Putamen (tissue), 1 donor: ENCODE results near the gene SUCLG2.
A peak's percentile ranks its signal among the peaks of the same experiment; 100 is the strongest.

Experiments
- DNase-seq: peaks from one replicate; pipeline ENCODE4 v3.0.0-alpha.2; 2016; ENCODE audit warnings: low spot score

SUCLG2 gene

GRCh38 chr3:67654099-67654843, at the start of gene SUCLG2:
Gene SUCLG2 (minus strand): TSS chr3:67654612. CDS start chr3:67654586, 26 bp downstream.
- peak; percentile 82 for DNase-seq

- DNase-seq: no peak
These were observed 46.2 kb upstream of the SUCLG2 start for GRCh38 chr3:67700596-67700995.

DNA sequence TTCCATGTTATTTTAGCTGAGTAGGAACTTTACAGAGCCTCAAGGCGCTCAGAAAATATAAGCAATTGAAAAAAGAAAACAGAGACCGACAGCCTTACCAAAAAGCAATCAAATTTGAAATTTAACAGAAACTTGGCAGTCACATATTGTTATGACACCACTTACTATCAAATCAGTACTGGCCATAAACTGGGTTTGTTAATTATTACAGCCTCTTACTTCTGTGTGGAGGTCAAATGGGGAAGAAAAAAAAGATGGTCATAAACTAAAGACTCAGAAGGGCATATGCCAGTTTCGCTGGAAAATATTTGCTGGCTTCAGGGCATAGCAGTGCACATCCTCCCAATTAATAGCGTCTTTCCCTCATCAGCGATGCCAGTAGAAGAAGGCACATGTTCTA, 45.5 kb upstream of the SUCLG2 start:
- DNase-seq: no peak

DNA sequence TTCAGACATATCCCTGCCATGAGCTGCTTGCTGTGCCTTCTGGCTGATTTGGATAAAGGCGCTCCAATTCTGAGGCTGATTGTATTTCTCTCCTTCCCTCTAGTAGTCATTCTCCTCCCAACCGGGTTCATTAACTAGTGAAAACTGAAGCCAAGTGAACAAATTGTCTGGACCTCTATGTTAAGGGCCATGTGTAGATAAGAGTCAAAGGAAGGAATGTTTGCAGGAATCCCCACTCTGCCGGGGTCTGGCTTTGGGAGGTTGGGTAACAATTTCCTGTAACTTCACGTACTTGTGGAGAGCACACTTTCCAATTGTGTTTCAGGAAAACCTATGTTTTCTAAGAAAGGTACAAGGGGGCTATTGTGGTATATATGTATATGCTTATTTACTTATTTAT, 38.2 kb upstream of the SUCLG2 start:
- DNase-seq: no peak

GRCh38 chr3:67691926-67692325, 37.5 kb upstream of the SUCLG2 start:
- no peak for DNase-seq

- DNase-seq: no peak
These were observed 36.8 kb upstream of the SUCLG2 start for GRCh38 chr3:67691207-67691606.

DNA sequence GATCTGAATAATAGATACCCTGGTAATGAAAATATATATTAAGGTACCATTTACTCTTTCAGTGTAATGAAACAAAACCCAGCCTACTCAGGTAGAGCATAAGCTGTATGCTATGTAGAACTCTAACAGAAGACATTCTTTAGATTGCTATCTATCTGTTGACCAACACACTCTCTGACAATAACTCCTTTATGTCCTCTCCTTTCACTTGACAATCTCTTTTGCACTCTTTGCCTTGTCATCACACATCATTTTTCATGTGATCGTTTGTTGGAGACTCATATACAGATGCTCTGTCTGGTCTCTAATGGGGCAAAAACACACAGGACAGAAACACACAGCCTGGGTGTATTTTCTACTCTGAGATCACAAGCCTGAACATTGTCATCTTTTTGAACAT, 35.4 kb upstream of the SUCLG2 start:
- no peak for DNase-seq

- no peak for DNase-seq
These were observed 33.8 kb upstream of the SUCLG2 start for GRCh38 chr3:67688231-67688630.

DNA sequence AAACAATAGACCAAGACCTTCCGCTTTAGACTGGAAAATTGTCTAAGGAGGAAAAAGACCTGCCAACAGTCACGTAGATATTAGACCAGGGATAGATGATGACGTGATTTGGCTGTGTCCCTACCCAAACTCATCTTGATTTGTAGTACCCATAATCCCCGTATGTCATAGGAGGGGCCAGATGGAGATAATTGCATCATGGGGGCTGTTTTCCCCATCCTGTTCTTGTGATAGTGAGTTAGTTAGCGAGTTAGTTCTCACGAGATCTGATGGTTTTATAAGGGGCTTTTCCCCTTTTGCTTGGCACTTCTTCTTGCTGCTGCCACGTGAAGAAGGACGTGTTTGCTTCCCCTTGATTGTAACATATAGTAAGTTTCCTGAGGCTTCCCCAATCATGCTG, 31.7 kb upstream of the SUCLG2 start:
- DNase-seq: no peak

DNA sequence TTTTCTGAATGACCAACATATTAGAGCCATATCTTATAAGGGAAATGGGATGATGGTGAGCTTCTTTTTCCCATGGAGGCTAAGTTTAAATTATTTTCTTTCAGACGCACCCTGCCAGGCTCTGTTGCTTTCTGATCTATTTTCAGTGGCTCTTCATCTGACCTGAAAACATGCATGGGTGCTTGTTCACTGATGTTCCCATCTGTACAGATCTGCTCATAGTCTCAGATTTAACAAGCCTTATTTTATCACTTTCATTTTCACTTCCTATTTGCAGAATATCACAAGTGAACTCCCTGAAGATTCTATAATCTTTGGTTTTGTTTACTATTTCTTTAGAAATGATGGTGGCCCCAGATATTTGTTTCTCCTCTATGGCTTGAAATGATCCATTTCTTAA, 31.1 kb upstream of the SUCLG2 start:
- no peak for DNase-seq

DNA sequence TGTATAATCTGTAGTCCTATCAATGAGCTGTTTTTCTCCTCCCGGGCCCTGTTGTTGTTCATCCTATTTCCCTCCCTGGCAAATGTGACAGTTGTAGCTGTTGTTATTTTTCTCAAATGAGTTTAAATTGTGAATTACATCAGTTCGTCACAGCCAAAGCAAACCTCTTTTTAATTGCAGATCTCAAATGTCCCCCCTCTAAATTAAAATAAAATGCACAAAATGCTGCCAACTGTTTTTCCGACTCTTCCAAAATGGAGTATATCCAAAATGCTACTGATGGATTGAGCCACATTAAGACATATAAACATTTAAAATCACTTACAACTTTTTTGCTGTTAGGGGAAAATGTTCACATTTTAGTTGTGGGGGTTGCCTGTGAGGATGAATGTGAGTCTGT, 29.8 kb upstream of the SUCLG2 start:
- DNase-seq: no peak

DNA sequence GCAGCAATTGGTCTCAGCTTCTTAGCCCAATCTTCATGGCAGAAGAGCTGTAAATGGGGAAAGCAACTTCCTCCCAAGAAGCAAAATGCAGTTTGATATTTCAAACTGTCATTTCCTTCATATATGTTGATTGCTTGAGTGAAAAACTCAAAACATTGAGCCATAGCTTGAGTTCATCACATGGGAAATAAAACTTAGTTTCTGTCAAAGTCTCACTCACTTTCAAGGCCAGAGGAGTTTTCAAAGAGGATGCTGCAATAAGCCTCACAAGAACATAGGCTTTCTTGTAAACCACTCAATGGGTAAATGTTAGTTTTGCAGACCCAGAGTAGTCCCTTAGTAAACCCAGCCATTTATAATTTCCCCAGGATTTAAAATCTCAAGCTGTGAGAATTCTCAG, 29.1 kb upstream of the SUCLG2 start:
- DNase-seq: no peak

GRCh38 chr3:67678665-67679064, 24.3 kb upstream of the SUCLG2 start:
- no peak for DNase-seq

GRCh38 chr3:67674055-67674454, 19.6 kb upstream of the SUCLG2 start:
- DNase-seq: no peak

DNA sequence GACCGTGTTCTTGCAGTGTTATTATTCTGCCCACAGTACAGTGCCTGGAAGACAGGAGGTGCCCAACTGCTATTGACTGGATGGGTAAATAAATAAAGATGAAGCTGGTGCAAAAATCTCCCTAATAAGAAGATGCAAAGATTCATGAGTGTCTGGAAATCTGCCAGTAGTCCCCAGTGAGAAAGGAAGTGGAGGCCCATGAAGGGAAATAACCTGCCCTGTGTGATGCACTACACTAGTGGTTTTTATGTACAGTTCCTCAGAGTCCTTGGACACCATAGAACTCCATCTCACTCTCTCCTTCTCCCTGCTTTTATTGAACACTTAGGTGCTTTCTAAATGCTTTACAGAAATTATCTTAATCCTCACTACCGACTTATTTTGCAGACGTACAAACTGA, 8.3 kb upstream of the SUCLG2 start:
- DNase-seq: no peak

GRCh38 chr3:67661089-67661488, 6.7 kb upstream of the SUCLG2 start:
- no peak for DNase-seq

GRCh38 chr3:67657192-67657591, 2.8 kb upstream of the SUCLG2 start:
- DNase-seq: no peak

DNA sequence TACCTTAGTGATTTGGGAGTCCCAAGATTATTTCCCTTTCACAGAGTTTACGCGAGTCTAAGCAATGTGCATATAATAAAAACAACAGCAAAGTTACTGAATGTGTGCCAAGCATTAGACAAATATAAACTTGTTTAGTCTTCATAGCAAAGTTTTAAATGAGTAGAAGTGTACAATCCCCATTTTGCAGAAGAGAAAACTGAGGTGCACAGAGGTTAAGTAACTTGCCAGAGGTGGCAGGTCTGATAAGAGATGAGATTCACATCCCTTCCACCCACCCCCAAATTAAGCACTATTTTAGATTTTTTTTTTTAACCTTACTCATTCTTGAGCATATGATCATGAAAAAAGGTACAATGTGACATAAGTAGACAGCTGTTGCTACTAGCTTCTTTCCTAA, 2.2 kb upstream of the SUCLG2 start:
- no peak for DNase-seq

- DNase-seq: no peak
These were observed 1.1 kb upstream of the SUCLG2 start for GRCh38 chr3:67655364-67656121.

GRCh38 chr3:67654844-67655177, 399 bp upstream of the SUCLG2 start:
- no peak for DNase-seq

DNA sequence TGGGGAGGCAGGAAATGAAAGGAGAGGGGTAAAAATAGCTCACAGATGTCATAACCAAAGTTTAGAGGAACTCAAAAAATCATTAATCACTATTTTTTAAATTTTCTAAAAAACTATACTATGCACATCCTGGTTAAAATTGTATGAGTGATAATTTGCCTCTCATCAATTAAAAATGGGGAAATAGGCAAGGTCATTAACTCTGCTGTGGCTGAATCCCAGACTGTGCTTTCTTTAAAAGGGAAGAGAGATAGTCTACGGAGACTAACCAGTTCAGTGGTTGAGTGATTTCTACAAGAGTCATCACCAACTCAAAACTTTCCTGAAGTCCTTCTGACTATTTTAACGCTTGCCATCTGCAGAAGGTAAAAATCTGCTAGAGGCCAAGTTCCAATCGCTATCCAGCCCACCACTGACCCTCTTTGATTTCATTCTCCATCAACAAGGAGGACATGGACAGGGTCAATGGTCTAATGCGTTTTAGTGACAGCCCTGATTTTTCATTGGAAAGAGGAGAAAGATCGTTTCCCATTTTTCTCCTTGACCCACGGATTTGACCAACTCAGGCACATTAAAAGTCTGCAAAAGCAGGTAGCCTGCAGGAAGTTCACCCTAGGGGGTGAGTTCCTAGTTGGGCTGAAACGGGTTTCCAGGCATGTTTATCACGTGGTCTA, 850 bp downstream of the SUCLG2 start:
- no peak for DNase-seq

GRCh38 chr3:67650084-67650483, 4.3 kb downstream of the SUCLG2 start:
- no peak for DNase-seq

DNA sequence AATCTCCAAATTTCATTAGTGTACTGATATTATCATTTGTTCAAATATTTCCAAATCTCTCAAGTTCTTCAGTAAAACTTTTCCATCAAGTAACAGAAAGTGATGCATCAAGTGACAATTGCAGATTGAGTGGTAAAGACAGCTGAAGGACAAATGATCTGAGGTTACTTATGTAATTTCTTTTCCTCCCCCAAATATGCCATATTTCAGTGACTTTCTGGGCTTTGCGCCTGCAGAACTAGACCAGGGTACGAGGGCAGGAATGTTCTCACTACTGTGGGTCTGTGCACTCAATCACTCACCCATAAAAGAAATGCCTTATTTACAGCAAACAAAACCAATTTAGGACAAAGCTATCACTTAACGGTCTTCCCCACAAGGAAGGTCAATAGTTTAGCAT, 4.7 kb downstream of the SUCLG2 start:
- no peak for DNase-seq
